SK-N-SH treated with all-trans-retinoic acid at 6 μM for 48 hours (cell line): ENCODE results near the gene KRTAP10-2.

Experiments
- PPARA ChIP-seq: fragments of 250-450 bp; sonication (Bioruptor Pico); IDR thresholded peaks from 2 replicates; pipeline ENCODE4 v1.5.0; 2020; ENCODE audit warnings: mild to moderate bottlenecking, borderline replicate concordance
- RARB ChIP-seq: fragments of 250-450 bp; sonication (Bioruptor Pico); IDR thresholded peaks from 2 replicates; pipeline ENCODE4 v1.8.0; 2021; ENCODE audit warnings: mild to moderate bottlenecking, moderate library complexity
- ZNF8 ChIP-seq: fragments of 450-650 bp; formaldehyde crosslinking; IDR thresholded peaks from 2 replicates; pipeline ENCODE4 v1.5.0; 2020; ENCODE audit warnings: mild to moderate bottlenecking, moderate library complexity

DNA sequence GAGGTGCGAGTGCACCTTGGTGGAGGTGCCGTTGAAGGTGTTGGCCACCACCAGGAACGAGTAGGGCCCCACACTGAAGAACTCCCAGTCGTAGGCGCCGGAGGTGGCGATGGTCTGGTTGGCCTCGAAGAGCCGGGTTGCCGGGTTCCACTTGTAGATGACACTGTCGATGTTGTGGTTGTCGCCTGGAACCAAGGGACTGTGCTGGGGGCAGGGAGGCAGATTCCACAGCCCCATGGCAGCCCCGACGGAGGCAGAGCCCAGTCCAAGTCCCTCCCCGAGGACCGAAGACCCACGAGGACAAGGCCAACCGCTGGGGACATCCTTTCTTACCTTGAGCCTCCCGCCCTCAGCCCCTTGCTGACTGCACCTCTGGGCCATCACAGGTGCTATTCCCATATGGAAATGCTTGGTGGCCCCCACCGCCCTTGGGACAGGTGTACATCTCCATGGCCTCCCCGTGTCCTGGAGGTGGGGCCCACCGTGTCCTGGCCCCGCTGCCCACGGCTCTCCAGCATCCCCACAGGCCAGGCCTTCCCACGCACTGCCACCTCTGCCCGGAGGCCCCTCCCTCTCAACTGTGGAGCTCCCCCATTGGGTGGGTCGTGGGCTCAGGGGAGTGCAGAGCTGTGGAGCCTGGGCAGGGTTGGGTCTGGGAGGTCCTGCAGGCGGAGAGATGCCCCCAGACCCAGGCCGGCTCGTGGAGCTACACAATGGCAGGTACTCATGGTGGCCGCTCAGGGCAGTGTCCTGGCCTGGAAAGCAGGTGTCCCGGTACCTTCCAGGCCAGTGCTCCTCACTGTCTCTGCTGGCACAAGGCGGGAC is 29.2 kb downstream of the KRTAP10-2 start:
- no peak for TF ChIP-seq PPARA (CRISPR knock-in tag)
- no peak for TF ChIP-seq ZNF8 (CRISPR knock-in tag)
- TF ChIP-seq RARB: no peak
